HuH-7 (cell line): Measurements from ENCODE around the gene HS3ST5.

Experiments used
- DNase-seq: peaks from one replicate; pipeline ENCODE4 v3.0.0; 2011; ENCODE audit warnings: low spot score

HS3ST5 gene

GRCh38 chr6:114342826-114343781, at the start of gene HS3ST5:
Gene HS3ST5 (minus strand): TSS chr6:114343023. CDS start chr6:114062845, 280,178 bp downstream.
- peak; percentile 84 for DNase-seq

- DNase-seq: no peak
These were observed 47.4 kb upstream of the HS3ST5 start for GRCh38 chr6:114390176-114390575.

- no peak for DNase-seq
These were observed 46.3 kb upstream of the HS3ST5 start for GRCh38 chr6:114389111-114389510.

GRCh38 chr6:114382406-114382805, 39.6 kb upstream of the HS3ST5 start:
- no peak for DNase-seq

- no peak for DNase-seq
These were observed 35.1 kb upstream of the HS3ST5 start for GRCh38 chr6:114377881-114378280.

- DNase-seq: peak; percentile 8
These were observed 33.9 kb upstream of the HS3ST5 start for GRCh38 chr6:114376611-114377175.

GRCh38 chr6:114375541-114376192, 32.8 kb upstream of the HS3ST5 start:
- DNase-seq: no peak

GRCh38 chr6:114367315-114367961, 24.6 kb upstream of the HS3ST5 start:
- no peak for DNase-seq

GRCh38 chr6:114366899-114367298, 24.1 kb upstream of the HS3ST5 start:
- DNase-seq: no peak

- DNase-seq: no peak
These were observed 21.5 kb upstream of the HS3ST5 start for GRCh38 chr6:114364301-114364700.

GRCh38 chr6:114362957-114363356, 20.1 kb upstream of the HS3ST5 start:
- no peak for DNase-seq

- DNase-seq: no peak
These were observed 19.6 kb upstream of the HS3ST5 start for GRCh38 chr6:114362396-114362795.

- DNase-seq: no peak
These were observed 18.2 kb upstream of the HS3ST5 start for GRCh38 chr6:114361036-114361435.

- DNase-seq: no peak
These were observed 12.5 kb upstream of the HS3ST5 start for GRCh38 chr6:114355300-114355699.

GRCh38 chr6:114354482-114354881, 11.7 kb upstream of the HS3ST5 start:
- no peak for DNase-seq

- no peak for DNase-seq
These were observed 3.6 kb upstream of the HS3ST5 start for GRCh38 chr6:114346451-114346850.

GRCh38 chr6:114344971-114345275, 2.1 kb upstream of the HS3ST5 start:
- DNase-seq: no peak

- DNase-seq: no peak
These were observed 1.6 kb upstream of the HS3ST5 start for GRCh38 chr6:114344246-114344970.

- no peak for DNase-seq
These were observed 940 bp upstream of the HS3ST5 start for GRCh38 chr6:114343782-114344144.

- peak; percentile 44 for DNase-seq
These were observed 567 bp downstream of the HS3ST5 start for GRCh38 chr6:114342086-114342825.

GRCh38 chr6:114339706-114340105, 3.1 kb downstream of the HS3ST5 start:
- DNase-seq: no peak
